ENCODE measurements around the gene ALOX5.

Gene ALOX5

DNA sequence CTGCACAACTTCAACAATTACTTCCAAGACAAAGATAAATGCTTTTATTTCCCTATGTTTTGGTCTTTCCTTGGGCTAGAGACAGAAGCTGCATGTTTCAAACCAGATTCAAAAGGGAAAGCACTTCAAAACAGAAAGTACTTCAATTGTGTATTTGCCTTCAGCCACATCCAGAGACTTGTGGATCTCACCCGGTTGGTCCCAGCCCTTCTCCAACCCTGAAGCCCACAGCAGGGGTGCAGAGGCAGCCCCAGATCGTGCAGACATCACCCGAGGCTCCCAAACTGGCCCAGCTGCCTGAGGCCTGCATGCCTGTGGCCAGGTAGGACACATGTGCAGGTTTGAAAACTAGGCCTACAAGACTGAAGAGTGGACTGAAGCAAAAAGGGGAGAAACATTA is 80.8 kb downstream of the ALOX5 start:
- TF ChIP-seq, protein P1, sequence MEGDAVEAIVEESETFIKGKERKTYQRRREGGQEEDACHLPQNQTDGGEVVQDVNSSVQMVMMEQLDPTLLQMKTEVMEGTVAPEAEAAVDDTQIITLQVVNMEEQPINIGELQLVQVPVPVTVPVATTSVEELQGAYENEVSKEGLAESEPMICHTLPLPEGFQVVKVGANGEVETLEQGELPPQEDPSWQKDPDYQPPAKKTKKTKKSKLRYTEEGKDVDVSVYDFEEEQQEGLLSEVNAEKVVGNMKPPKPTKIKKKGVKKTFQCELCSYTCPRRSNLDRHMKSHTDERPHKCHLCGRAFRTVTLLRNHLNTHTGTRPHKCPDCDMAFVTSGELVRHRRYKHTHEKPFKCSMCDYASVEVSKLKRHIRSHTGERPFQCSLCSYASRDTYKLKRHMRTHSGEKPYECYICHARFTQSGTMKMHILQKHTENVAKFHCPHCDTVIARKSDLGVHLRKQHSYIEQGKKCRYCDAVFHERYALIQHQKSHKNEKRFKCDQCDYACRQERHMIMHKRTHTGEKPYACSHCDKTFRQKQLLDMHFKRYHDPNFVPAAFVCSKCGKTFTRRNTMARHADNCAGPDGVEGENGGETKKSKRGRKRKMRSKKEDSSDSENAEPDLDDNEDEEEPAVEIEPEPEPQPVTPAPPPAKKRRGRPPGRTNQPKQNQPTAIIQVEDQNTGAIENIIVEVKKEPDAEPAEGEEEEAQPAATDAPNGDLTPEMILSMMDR (IDR thresholded peaks at IDR 0.05; ENCODE audit: control insufficient read depth, extremely low read depth, insufficient read depth) = no peak
- DNase-seq (ENCODE audit: low read depth) = no peak
- H3K4me3 ChIP-seq (ENCODE audit: low read depth, low read length) = no peak overlapping the region

DNA sequence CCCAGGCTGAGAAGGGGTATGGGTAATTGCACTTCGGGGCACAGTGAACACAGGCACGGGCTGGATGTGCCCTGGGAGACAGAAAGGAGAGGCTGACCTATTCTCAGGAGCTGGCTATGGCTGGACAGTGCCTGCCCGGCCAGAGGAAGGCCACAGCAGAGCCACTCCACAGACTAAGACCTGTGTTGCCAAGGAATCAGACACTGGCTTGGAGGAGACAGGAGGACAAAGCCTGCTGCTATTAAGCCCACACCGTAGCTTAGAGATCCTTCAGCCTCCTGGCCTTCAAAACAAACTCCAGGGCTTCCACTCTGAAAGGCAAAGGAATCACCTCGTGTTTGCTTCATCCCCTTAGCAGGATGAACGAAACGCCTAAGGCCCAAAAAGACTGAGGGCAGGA is 82.2 kb downstream of the ALOX5 start:
- DNase-seq (ENCODE audit: low read depth) = no peak
- TF ChIP-seq, protein P1 (IDR thresholded peaks at IDR 0.05; ENCODE audit: control insufficient read depth, extremely low read depth, insufficient read depth) = no peak

DNA sequence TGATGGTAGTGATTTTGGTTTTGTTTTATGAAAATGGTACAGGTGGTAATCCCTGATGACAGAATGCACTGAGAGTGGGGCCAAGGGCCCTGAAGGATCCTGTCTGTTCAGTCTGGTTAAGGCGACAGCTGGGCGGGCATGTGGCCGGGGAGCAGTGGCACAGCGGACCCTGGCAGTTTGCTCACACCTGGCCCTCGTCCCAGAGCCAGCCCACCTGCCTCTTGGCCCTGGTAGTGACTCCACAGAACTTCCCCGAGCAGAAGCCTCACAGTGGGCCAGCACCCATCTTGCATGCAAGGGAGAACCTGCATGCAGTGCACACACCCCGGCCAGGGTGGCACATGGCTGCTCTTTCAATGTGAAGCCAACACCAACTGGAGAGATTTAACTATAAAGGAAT is 82.8 kb downstream of the ALOX5 start:
- DNase-seq (ENCODE audit: low read depth) = no peak
- no peak overlapping the region for H3K4me3 ChIP-seq (ENCODE audit: low read depth, low read length)
- TF ChIP-seq, protein P1 (IDR thresholded peaks at IDR 0.05; ENCODE audit: control insufficient read depth, extremely low read depth, insufficient read depth) = no peak

More for the DNA sequence above, 82.2 kb downstream of the ALOX5 start:
- H3K4me3 ChIP-seq (ENCODE audit: low read depth, low read length) = no peak overlapping the region

DNA sequence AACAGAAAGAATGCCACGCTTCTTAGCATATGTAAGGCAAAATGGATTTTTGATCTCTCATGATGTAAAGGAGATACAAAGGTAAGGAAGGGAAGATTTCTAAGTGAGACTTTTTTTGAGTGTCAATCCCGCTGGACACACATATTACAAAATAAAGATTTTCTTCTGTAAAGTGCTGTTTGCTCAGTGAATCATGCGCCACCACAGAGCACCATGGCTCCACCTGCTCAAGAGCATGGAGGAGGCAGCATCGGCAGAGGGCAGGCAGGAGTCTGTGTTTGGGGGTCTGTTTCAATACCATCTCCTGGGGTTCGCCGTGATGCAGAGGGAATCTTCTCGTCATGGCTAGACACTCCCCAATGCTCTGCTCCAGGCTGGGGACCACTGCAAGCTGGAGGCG is 83.5 kb downstream of the ALOX5 start:
- TF ChIP-seq, protein P1 (IDR thresholded peaks at IDR 0.05; ENCODE audit: control insufficient read depth, extremely low read depth, insufficient read depth) = no peak
- DNase-seq (ENCODE audit: low read depth) = no peak
- H3K4me3 ChIP-seq (ENCODE audit: low read depth, low read length) = no peak overlapping the region

DNA sequence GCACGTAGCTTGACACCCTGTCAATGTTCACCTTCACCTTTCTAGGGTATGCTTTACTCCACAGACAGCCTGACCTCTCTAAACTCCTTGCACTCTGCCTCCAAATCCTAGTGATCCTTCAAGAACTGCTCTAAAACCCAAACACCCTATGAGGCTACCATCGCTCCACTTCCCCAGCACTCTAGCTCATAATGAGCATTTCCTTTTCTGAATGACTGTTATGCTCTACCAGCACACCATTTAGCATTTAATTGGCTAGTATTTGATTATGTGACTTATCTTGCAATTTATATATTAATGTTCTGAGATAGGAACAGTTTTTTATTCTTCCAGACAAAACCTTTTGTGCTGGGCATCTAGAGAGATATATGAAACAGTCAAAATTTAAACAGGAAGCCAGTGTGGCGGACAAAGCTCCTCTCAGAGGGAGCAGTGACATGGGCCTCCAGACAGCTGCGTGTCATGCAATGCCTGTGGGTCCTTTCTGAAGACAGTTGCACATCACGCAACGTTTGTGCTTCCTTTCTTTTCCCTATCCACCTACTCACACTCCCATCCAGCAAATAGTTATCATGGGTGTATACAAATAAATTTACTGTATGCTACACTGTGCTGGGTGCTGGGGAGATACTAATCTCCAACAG is 86.3 kb downstream of the ALOX5 start:
- DNase-seq (ENCODE audit: low read depth) = no peak
- TF ChIP-seq, protein P1 (IDR thresholded peaks at IDR 0.05; ENCODE audit: control insufficient read depth, extremely low read depth, insufficient read depth) = no peak
- no peak overlapping the region for H3K4me3 ChIP-seq (ENCODE audit: low read depth, low read length)

DNA sequence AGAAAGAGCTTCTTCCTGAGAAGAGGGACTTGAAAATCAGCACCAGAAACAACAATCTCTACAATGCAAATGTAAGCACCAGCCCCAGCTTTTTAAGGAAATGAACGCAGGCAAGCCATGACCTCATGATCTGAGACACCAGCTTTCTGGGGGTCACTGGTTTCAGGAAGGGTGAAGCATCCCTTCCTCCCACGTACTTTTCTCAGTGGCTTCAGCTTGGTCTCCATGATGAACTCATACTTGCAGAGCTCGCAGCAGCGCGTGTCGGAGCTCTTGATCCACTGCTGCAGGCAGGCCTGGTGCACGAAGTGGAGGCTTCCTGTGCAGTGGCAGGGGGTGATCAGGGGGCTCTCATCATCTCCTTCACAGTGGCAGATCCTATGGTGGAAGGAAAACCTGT is 87.0 kb downstream of the ALOX5 start:
- DNase-seq (ENCODE audit: low read depth) = no peak
- H3K4me3 ChIP-seq (ENCODE audit: low read depth, low read length) = no peak overlapping the region
- TF ChIP-seq, protein P1 (IDR thresholded peaks at IDR 0.05; ENCODE audit: control insufficient read depth, extremely low read depth, insufficient read depth) = no peak

Data from LNCaP clone FGC (cell line).